ENCODE data around the gene ZDHHC21. TPM values are rescaled to one million over a fixed set of nuclear protein-coding genes. Genes with fewer than 3 reads are reported as not detected.

ZDHHC21 gene
- polyA plus RNA-seq (2011; rRNA removed) (3.2 and 6.3 TPM in 2 replicates), polyA minus RNA-seq (2011; rRNA and poly(A)+ RNA removed) (4.8 and 5.3 TPM in 2 replicates)

- CTCF ChIA-PET, result interaction anchor here (0.9 kb wide), 1 partner anchor 21 kb away, joined by 3 read pairs; no protein-coding TSS in a partner anchor
- Histone ChIP-seq H3K36me3 (ENCODE audit: control insufficient read depth, insufficient read depth, low read length) (0 out of 2 replicates have a peak, but pooled peaks cover 1% of the 10 kb centered on the region), H3K4me3 (ENCODE audit: low read depth, low read length) (peak within 1 kb of the TSS; percentile 85), H3K27me3 (ENCODE audit: control insufficient read depth, insufficient read depth, low read length) (no peaks in the 10 kb centered on the region)
- POLR2A ChIA-PET, result interaction anchor here (0.9 kb wide), 1 partner anchor 85 kb away, joined by 3 read pairs; no protein-coding TSS in a partner anchor
- TF ChIP-seq CTCF (IDR thresholded peaks at IDR 0.05; ENCODE audit: insufficient read depth, low read depth, low read length), result no peak
- DNase-seq (ENCODE audit: low read depth), result no peak
These were observed at the start of gene ZDHHC21 for GRCh38 chr9:14693251-14693861. Gene ZDHHC21 (minus strand): TSS chr9:14693432. CDS start chr9:14674340, 19,092 bp downstream.

GRCh38 chr9:14741369-14741768 is 48.1 kb upstream of the ZDHHC21 start:
- DNase-seq (ENCODE audit: low read depth), result no peak
- Histone ChIP-seq H3K27me3 (ENCODE audit: control insufficient read depth, insufficient read depth, low read length) (no peaks in the 10 kb centered on the region), H3K36me3 (ENCODE audit: control insufficient read depth, insufficient read depth, low read length) (no peaks in the 10 kb centered on the region), H3K4me3 (ENCODE audit: low read depth, low read length) (no peak overlapping the region)
- POLR2A ChIA-PET, result no interaction called here
- CTCF ChIA-PET, result interaction anchor here (0.9 to 1.2 kb wide), 2 partner anchors 9 to 17 kb away, joined by 3 read pairs; no protein-coding TSS in a partner anchor
- TF ChIP-seq CTCF (IDR thresholded peaks at IDR 0.05; ENCODE audit: insufficient read depth, low read depth, low read length), result no peak

GRCh38 chr9:14733133-14733532 is 39.9 kb upstream of the ZDHHC21 start:
- ChIA-PET CTCF (no interaction called here), POLR2A (interaction anchor here (0.6 kb wide), 1 partner anchor 42 kb away, joined by 3 read pairs; no protein-coding TSS in a partner anchor)

GRCh38 chr9:14731294-14731981 is 38.2 kb upstream of the ZDHHC21 start:
- no peaks in the 10 kb centered on the region for H3K27me3 ChIP-seq (ENCODE audit: control insufficient read depth, insufficient read depth, low read length)
- CTCF ChIA-PET, result no interaction called here
- DNase-seq (ENCODE audit: low read depth), result no peak
- H3K4me3 ChIP-seq (ENCODE audit: low read depth, low read length), result no peak overlapping the region
- POLR2A ChIA-PET, result no interaction called here
- TF ChIP-seq CTCF (IDR thresholded peaks at IDR 0.05; ENCODE audit: insufficient read depth, low read depth, low read length), result no peak
- no peaks in the 10 kb centered on the region for H3K36me3 ChIP-seq (ENCODE audit: control insufficient read depth, insufficient read depth, low read length)

More at GRCh38 chr9:14733133-14733532, 39.9 kb upstream of the ZDHHC21 start:
- no peak for TF ChIP-seq CTCF (IDR thresholded peaks at IDR 0.05; ENCODE audit: insufficient read depth, low read depth, low read length)
- no peak for DNase-seq (ENCODE audit: low read depth)
- no peaks in the 10 kb centered on the region for H3K27me3 ChIP-seq (ENCODE audit: control insufficient read depth, insufficient read depth, low read length)
- H3K4me3 ChIP-seq (ENCODE audit: low read depth, low read length), result no peak overlapping the region
- H3K36me3 ChIP-seq (ENCODE audit: control insufficient read depth, insufficient read depth, low read length), result no peaks in the 10 kb centered on the region

GRCh38 chr9:14730461-14730898 is 37.2 kb upstream of the ZDHHC21 start:
- Histone ChIP-seq H3K4me3 (ENCODE audit: low read depth, low read length) (no peak overlapping the region), H3K36me3 (ENCODE audit: control insufficient read depth, insufficient read depth, low read length) (no peaks in the 10 kb centered on the region), H3K27me3 (ENCODE audit: control insufficient read depth, insufficient read depth, low read length) (no peaks in the 10 kb centered on the region)
- CTCF ChIA-PET, result no interaction called here
- DNase-seq (ENCODE audit: low read depth), result no peak
- TF ChIP-seq CTCF (IDR thresholded peaks at IDR 0.05; ENCODE audit: insufficient read depth, low read depth, low read length), result no peak
- POLR2A ChIA-PET, result no interaction called here
